Activated T-helper 1 cell treated with anti-CD3 and anti-CD28 coated beads, Interleukin-12 subunit alpha, Interleukin-12 subunit beta, Interleukin-2, Interleukin-4 antibody, amounts not matched to agents 30 ng/mL and 10 ng/mL and 1 ng/mL, durations not matched to agents 14 hours and 24 hours and 36 hours (primary cell): ENCODE measurements around the gene CD247. TPM values are rescaled to one million over a fixed set of nuclear protein-coding genes. Genes with fewer than 3 reads are reported as not detected.

Experiments used
- DNase-seq: peaks from one replicate; pipeline ENCODE4 v3.0.0; 2021; ENCODE audit warnings: low spot score
- H3K27ac Mint-ChIP-seq: one replicate; pipeline ENCODE4 v1.8.0; 2021; ENCODE audit warnings: mild to moderate bottlenecking, mixed read lengths
- H3K27me3 Mint-ChIP-seq: one replicate; pipeline ENCODE4 v1.8.0; 2022; ENCODE audit warnings: mild to moderate bottlenecking, moderate library complexity, mixed read lengths; ENCODE audit not compliant: insufficient read depth
- H3K36me3 Mint-ChIP-seq: one replicate; pipeline ENCODE4 v1.8.0; 2021; ENCODE audit warnings: low read depth, mixed read lengths
- H3K4me1 Mint-ChIP-seq: one replicate; pipeline ENCODE4 v1.8.0; 2021; ENCODE audit warnings: low read depth, mixed read lengths
- H3K4me3 Mint-ChIP-seq: one replicate; pipeline ENCODE4 v1.8.0; 2021; ENCODE audit warnings: mild to moderate bottlenecking, moderate library complexity, mixed read lengths
- H3K9me3 Mint-ChIP-seq: one replicate; pipeline ENCODE4 v1.8.0; 2021; ENCODE audit warnings: mixed read lengths
- intact Hi-C: fragments of 100-400 bp; cut with micrococcal nuclease; formaldehyde crosslinking; loops from one replicate; pipeline ENCODE4 v1.15.1; 2024
- total RNA-seq: library from RNA; stranded (reverse); gene quantifications from 2 replicates; pipeline ENCODE4 v1.2.3, GENCODE V29; 2022

CD247 gene
- total RNA-seq, 1 donor from 2014 or later: 237 TPM

- no peaks in the 10 kb centered on the region for H3K27me3 Mint-ChIP-seq
- H3K36me3 Mint-ChIP-seq: peaks cover 61% of the 10 kb centered on the region
- intact Hi-C loops: loop anchor here (2.0 to 10.0 kb wide), 2 partner anchors 41 to 641 kb away; partner anchors contain the start of gene TADA1
- peak overlapping the region; percentile 97 for H3K4me3 Mint-ChIP-seq
- peaks cover 76% of the 10 kb centered on the region for H3K4me1 Mint-ChIP-seq
- peak overlapping the region; percentile 98 for H3K27ac Mint-ChIP-seq
- no peaks in the 10 kb centered on the region for H3K9me3 Mint-ChIP-seq
- DNase-seq: no peak
Measured at GRCh38 chr1:167515461-167515860, 2.9 kb downstream of the CD247 start.

- intact Hi-C loops: loop anchor here (2.0 to 10.0 kb wide), 2 partner anchors 39 to 639 kb away; partner anchors contain the start of gene TADA1
- peak overlapping the region; percentile 52 for H3K27ac Mint-ChIP-seq
- no peak for DNase-seq
- no peaks in the 10 kb centered on the region for H3K27me3 Mint-ChIP-seq
- H3K4me1 Mint-ChIP-seq: peaks cover 84% of the 10 kb centered on the region
- peak overlapping the region; percentile 97 for H3K4me3 Mint-ChIP-seq
- no peaks in the 10 kb centered on the region for H3K9me3 Mint-ChIP-seq
- H3K36me3 Mint-ChIP-seq: peaks cover 73% of the 10 kb centered on the region
Measured at GRCh38 chr1:167514288-167514687, 4.0 kb downstream of the CD247 start.

- Mint-ChIP-seq H3K27ac (no peak overlapping the region), H3K4me3 (peak overlapping the region; percentile 82), H3K4me1 (peaks cover 88% of the 10 kb centered on the region), H3K36me3 (peaks cover 80% of the 10 kb centered on the region), H3K27me3 (no peaks in the 10 kb centered on the region), H3K9me3 (no peaks in the 10 kb centered on the region)
- intact Hi-C loops: loop anchor here (10.0 kb wide), 1 partner anchor 637 kb away; the partner anchor contains the start of gene TADA1
- DNase-seq: no peak
Measured at GRCh38 chr1:167512046-167512654, 6.2 kb downstream of the CD247 start.

- intact Hi-C loops: loop anchor here (10.0 kb wide), 1 partner anchor 637 kb away; the partner anchor contains the start of gene TADA1
- H3K27ac Mint-ChIP-seq: no peak overlapping the region
- H3K27me3 Mint-ChIP-seq: no peaks in the 10 kb centered on the region
- H3K36me3 Mint-ChIP-seq: peaks cover 75% of the 10 kb centered on the region
- H3K9me3 Mint-ChIP-seq: no peaks in the 10 kb centered on the region
- peaks cover 83% of the 10 kb centered on the region for H3K4me1 Mint-ChIP-seq
- peak overlapping the region; percentile 82 for H3K4me3 Mint-ChIP-seq
- no peak for DNase-seq
Measured at GRCh38 chr1:167511374-167511986, 6.8 kb downstream of the CD247 start.

GRCh38 chr1:167510881-167511280 is 7.4 kb downstream of the CD247 start:
- Mint-ChIP-seq H3K27ac (peak overlapping the region; percentile 85), H3K4me1 (peaks cover 83% of the 10 kb centered on the region), H3K27me3 (no peaks in the 10 kb centered on the region), H3K36me3 (peaks cover 72% of the 10 kb centered on the region), H3K9me3 (no peaks in the 10 kb centered on the region), H3K4me3 (peak overlapping the region; percentile 69)
- no peak for DNase-seq
- intact Hi-C loops: loop anchor here (10.0 kb wide), 1 partner anchor 636 kb away; the partner anchor contains the start of gene TADA1

GRCh38 chr1:167510244-167510643 is 8.1 kb downstream of the CD247 start:
- Mint-ChIP-seq H3K27ac (peak overlapping the region; percentile 85), H3K4me1 (peaks cover 83% of the 10 kb centered on the region), H3K36me3 (peaks cover 66% of the 10 kb centered on the region), H3K27me3 (no peaks in the 10 kb centered on the region), H3K9me3 (no peaks in the 10 kb centered on the region), H3K4me3 (peak overlapping the region; percentile 69)
- DNase-seq: no peak
- intact Hi-C loops: loop anchor here (10.0 kb wide), 1 partner anchor 635 kb away; the partner anchor contains the start of gene TADA1

- Mint-ChIP-seq H3K36me3 (peaks cover 64% of the 10 kb centered on the region), H3K27ac (peak overlapping the region; percentile 85)
- intact Hi-C loops: loop anchor here (2.0 kb wide), 1 partner anchor 17 kb away; no protein-coding TSS in a partner anchor
Measured at GRCh38 chr1:167509587-167509986, 8.7 kb downstream of the CD247 start.

GRCh38 chr1:167507719-167508118 is 10.6 kb downstream of the CD247 start:
- no peak overlapping the region for H3K27ac Mint-ChIP-seq
- no peaks in the 10 kb centered on the region for H3K9me3 Mint-ChIP-seq
- peaks cover 66% of the 10 kb centered on the region for H3K36me3 Mint-ChIP-seq
- peaks cover 87% of the 10 kb centered on the region for H3K4me1 Mint-ChIP-seq
- no peak overlapping the region for H3K4me3 Mint-ChIP-seq
- no peak for DNase-seq
- no peaks in the 10 kb centered on the region for H3K27me3 Mint-ChIP-seq
- intact Hi-C loops: loop anchor here (2.0 kb wide), 1 partner anchor 15 kb away; no protein-coding TSS in a partner anchor

More at GRCh38 chr1:167509587-167509986, 8.7 kb downstream of the CD247 start:
- Mint-ChIP-seq H3K27me3 (no peaks in the 10 kb centered on the region), H3K4me1 (peaks cover 84% of the 10 kb centered on the region), H3K4me3 (peak overlapping the region; percentile 69), H3K9me3 (no peaks in the 10 kb centered on the region)
- DNase-seq: no peak

GRCh38 chr1:167504467-167504827 is 13.9 kb downstream of the CD247 start:
- intact Hi-C loops: loop anchor here (5.0 kb wide), 1 partner anchor 128 kb away; the partner anchor contains the start of gene RCSD1
- Mint-ChIP-seq H3K27ac (no peak overlapping the region), H3K27me3 (no peaks in the 10 kb centered on the region), H3K36me3 (peaks cover 59% of the 10 kb centered on the region), H3K4me1 (peaks cover 85% of the 10 kb centered on the region), H3K9me3 (no peaks in the 10 kb centered on the region), H3K4me3 (peak overlapping the region; percentile 2)
- no peak for DNase-seq

- Mint-ChIP-seq H3K4me3 (peak overlapping the region; percentile 58), H3K27me3 (no peaks in the 10 kb centered on the region), H3K9me3 (no peaks in the 10 kb centered on the region), H3K36me3 (peaks cover 53% of the 10 kb centered on the region), H3K4me1 (peaks cover 87% of the 10 kb centered on the region), H3K27ac (peak overlapping the region; percentile 65)
- no peak for DNase-seq
- intact Hi-C loops: loop anchor here (2.0 to 5.0 kb wide), 2 partner anchors 15 to 128 kb away; partner anchors contain the start of gene RCSD1
Measured at GRCh38 chr1:167503626-167504466, 14.5 kb downstream of the CD247 start.

- Mint-ChIP-seq H3K36me3 (peaks cover 50% of the 10 kb centered on the region), H3K4me3 (peak overlapping the region; percentile 69), H3K27ac (peak overlapping the region; percentile 82), H3K27me3 (no peaks in the 10 kb centered on the region), H3K9me3 (no peaks in the 10 kb centered on the region), H3K4me1 (peaks cover 89% of the 10 kb centered on the region)
- intact Hi-C loops: loop anchor here (2.0 to 5.0 kb wide), 2 partner anchors 14 to 129 kb away; partner anchors contain the start of gene RCSD1
- DNase-seq: no peak
Measured at GRCh38 chr1:167502719-167503462, 15.4 kb downstream of the CD247 start.

GRCh38 chr1:167502192-167502551 is 16.2 kb downstream of the CD247 start:
- Mint-ChIP-seq H3K27ac (peak overlapping the region; percentile 82), H3K9me3 (no peaks in the 10 kb centered on the region), H3K4me1 (peaks cover 94% of the 10 kb centered on the region), H3K36me3 (peaks cover 52% of the 10 kb centered on the region), H3K27me3 (no peaks in the 10 kb centered on the region), H3K4me3 (peak overlapping the region; percentile 69)
- intact Hi-C loops: loop anchor here (2.0 to 5.0 kb wide), 2 partner anchors 13 to 130 kb away; partner anchors contain the start of gene RCSD1
- DNase-seq: no peak
